ENCODE data around the gene TIMM8A.
"Not testable (repeated sequence)": the region's sequence is repeated elsewhere in the genome, so short reads cannot be mapped to it uniquely, and the experiment has no call there.

TIMM8A gene

GRCh38 chrX:101359966-101360365, 11.4 kb upstream of the TIMM8A start:
- no peak for DNase-seq (ENCODE audit: low spot score)

- no peak for DNase-seq (ENCODE audit: low spot score)
These were observed 8.7 kb upstream of the TIMM8A start for GRCh38 chrX:101357166-101357795.

DNA sequence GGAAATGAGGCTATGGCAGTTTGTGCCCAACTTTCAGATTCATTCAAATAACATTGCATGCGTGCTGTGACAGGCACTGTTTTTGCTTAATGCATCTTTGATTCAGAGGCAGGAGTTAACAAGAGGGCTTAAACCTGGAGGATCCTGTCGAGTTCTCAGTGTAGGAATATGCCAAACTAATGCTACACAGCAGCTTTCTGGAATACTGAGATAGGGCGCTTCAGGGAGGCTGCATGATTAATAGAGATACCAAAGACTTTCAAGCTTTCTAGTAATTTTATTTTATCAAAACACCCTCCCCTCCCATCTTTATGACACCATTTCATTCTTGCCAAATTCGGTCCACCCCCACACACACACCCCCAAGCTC, 636 bp upstream of the TIMM8A start:
- no peak for DNase-seq (ENCODE audit: low spot score)

DNA sequence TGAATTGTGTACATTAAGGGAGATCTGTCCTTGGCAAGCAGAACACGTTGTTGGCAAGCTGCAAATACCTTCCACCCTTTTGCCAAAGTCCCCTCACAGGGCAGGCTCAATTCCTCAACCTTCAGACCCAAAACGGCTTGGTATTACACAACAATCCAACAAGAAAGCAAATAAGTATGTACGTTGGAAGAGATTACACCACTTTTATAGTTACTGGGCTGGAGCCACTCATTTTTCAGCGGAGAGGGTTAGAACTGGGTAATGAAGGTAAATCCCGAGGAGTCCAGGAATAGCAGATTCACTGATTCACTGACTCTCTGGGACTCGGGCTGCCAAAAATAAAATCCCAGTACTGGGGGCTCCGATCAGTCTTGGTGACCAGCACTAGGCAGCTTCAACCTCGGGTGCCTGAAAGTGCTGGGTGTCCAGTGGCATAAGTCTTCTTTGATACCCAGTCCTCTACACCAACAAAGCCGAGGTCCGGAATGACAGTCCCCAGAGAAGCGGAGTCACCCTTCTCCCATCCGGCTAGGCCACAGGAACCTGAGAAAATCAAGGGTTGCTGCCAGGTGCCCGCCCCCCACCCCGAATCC, 587 bp downstream of the TIMM8A start:
- no peak for DNase-seq (ENCODE audit: low spot score)

GRCh38 chrX:101337776-101338271, 10.7 kb downstream of the TIMM8A start:
- DNase-seq (ENCODE audit: low spot score) = no peak

- not testable (repeated sequence) for DNase-seq (ENCODE audit: low spot score)
These were observed 14.2 kb downstream of the TIMM8A start for GRCh38 chrX:101334310-101334709.

DNA sequence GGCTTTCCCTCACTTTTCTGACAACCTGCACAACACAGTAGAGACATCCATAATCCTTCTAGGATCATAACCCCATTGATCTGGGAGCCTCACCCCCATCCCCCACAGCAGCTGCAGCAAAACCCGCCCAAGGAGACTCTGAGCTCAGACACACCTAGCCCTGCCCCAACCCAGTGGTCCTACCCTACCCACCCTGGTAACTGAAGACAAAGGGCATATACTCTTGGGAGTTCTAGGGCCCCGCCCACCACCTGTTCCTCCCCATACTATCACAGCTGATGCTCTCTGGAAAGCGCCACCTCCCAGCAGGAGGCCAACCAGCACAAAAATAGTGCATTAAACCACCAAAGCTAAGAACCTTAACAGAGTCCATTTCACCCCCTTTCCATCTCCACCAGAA, 21.9 kb downstream of the TIMM8A start:
- not testable (repeated sequence) for DNase-seq (ENCODE audit: low spot score)

- DNase-seq (ENCODE audit: low spot score) = no peak
These were observed 44.8 kb downstream of the TIMM8A start for GRCh38 chrX:101303790-101304189.
